Posterior vena cava (tissue), 2 donors: ENCODE measurements around the gene PLCL2. TPM values are rescaled to one million over a fixed set of nuclear protein-coding genes. Genes with fewer than 3 reads are reported as not detected.

Experiments
- DNase-seq: peaks from one replicate; pipeline ENCODE4 v3.0.0-alpha.2; 2020; ENCODE audit warnings: low spot score
- intact Hi-C, 2 donors: fragments of 100-400 bp; cut with DNase I; formaldehyde crosslinking; loops; one replicate each; pipeline versions ENCODE4 v1.14.1 to v1.14.2; 2022 to 2023
- total RNA-seq, 2 donors: library from RNA; stranded (reverse); fragmentation: NEBNext Ultra II Directional; extraction: Animal tissue kit (Norgen Biotek cat#: 25700); gene quantifications; one replicate each; pipeline ENCODE4 v1.2.1, GENCODE V29; 2021
- donor health status: DM: yes; HTN: yes; CAD: no.
- donor health status: DM: yes; HTN: yes; CAD: no.

Gene PLCL2
- total RNA-seq, 2 donors from 2014 or later = 11.9 TPM

DNA sequence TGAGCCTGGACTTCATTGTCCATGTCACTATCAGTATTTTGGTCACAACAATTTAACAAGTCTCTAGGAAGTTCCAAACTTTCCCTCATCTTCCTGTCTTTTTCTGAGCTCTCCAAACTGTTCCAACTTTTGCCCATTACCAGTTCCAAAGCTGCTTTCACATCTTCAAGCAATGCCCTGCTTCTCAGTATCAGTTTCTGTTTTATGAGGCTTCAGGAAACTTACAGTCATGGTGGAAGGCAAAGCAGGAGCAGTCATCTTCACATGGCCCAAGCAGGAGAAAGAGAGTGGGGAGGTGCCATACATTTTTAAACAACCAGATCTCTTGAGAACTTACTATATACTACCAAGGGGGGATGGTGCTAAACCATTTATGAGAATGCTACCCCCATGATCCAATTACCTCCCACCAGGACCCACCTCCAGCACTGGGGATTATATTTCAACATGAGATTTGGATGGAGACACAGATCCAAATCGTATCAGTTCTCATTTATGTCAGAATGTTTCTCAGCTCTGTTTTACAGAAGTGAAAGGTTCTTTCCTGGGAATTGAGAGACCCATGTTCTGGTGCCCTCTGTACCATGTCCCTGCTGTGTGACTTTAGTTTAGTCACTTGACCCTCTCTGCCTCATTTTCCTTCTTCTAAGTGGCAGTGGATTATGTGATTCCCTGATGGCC lies 169.7 kb downstream of the PLCL2 start:
- intact Hi-C loops = no loop called here
- no peak for DNase-seq

DNA sequence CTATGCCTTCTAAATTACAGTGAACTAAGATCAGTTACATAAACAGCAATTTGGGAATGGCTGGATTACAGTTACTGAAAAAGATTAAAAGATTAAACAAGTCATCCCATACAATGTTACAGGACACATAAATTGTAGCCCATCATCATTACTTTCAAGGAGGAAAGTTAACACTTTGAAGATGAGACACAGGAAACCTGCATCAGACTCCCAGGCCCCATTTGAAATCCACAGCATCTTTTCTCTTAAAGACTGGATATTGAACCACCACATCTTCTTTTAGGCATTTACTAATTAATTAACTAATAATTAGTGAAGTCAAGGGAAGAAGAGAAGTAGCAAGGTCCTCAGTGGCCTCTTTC lies 170.2 kb downstream of the PLCL2 start:
- intact Hi-C loops = no loop called here
- DNase-seq = no peak

DNA sequence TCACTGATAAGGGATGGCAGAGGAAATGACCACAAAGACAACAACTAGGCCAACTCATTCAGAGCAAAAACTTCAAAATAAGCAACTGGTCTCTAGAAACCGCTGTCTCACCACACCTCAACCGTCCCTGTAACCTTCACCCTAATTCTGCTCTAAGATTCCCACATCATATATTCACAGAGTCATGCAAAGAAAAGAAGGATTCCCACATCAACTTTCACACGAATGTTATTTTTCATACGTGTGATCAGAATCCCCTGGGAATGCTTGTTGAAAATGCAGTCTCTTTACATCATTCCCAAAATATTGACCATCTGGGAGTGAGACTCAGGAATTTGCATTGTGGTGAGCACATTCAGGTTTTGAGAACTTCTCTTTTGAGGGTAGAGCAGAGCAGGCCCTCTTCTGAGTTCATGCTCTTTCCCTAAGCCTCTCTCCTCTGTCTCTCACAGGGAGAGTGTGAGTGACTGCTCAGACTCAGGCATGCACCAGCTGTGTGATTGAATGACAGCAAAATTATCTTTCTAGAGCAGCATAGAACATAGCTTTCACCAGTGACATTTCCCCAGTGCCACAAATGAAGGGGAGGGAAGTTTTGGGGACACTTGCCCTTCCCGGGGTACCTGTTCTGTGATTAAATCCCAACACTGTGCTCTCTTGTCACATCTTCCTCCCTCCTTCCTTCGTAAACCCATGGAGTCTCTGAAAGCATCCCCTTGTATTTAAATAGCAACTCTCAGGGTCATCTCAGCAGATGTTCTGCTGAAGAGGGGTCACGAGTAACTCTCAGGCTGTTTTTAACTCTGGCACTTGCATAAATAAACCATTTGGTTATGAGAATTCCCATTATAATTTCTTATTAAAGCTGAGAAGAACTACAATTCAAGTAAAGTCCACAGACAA lies 170.9 kb downstream of the PLCL2 start:
- intact Hi-C loops = no loop called here
- no peak for DNase-seq

DNA sequence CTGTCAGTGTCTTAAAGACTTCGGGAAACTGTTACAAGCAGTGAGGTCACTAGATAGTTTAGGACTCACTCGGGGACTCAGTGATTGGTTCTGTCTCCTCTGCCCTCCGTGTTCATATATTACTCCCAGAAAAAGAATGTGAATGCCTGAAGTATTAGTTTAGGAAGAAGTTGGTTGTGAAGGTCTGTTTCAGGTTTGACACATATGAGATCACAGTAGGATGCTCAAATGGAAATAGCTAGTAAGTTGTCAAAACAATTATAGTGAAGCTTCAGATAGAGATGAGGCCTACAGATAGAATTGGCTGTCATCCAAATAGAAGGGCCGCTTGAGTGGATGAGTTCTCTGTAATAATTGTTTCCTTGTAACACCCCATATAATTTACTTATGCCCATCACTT lies 172.6 kb downstream of the PLCL2 start:
- intact Hi-C loops = no loop called here

DNA sequence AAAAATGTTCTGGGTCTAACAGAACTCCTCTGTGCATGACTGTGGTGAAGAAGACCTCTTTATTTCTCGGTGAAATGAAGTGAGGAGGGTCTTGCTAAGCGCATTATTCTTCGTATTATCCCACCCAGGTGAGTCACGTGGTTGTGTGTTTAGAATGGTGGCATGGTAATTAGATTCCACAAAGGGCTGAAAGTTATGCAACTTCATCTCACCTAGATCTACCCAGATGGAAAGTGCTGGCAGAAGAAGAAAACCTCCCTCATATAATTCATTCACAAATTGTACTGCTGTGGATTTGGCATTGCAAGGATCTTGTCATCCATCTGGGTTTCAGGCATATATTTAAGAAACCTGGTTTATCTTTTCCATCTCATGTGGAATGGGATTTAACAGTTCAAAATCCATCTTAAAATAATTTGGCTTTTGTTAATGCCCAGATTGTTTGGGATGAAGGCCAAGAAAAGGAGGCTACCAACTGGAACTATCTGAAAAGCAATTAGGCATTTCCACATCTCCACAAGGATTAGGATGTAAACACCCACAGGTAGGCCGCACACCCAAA lies 175.3 kb downstream of the PLCL2 start:
- DNase-seq = no peak
- intact Hi-C loops = no loop called here

More for the DNA sequence above, 172.6 kb downstream of the PLCL2 start:
- DNase-seq = no peak

DNA sequence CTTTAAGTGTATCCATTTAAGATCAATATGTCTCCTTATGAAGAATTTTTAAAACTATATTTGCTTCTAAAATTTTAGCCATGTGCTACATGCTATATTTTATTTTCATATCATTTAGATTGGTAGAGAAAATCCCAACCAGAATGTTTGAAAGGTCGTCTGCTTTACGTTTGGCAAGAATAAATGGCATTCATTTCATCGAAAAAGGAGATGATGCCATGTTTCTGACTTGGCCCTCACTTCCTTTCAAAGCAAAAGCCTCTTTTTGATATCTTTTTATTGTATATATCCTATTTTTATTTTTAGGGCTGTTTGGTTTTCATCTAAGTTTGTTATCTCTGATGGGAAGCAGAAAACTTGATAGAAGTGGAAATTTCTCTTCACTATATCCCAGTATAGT lies 176.2 kb downstream of the PLCL2 start:
- intact Hi-C loops = no loop called here
- no peak for DNase-seq

DNA sequence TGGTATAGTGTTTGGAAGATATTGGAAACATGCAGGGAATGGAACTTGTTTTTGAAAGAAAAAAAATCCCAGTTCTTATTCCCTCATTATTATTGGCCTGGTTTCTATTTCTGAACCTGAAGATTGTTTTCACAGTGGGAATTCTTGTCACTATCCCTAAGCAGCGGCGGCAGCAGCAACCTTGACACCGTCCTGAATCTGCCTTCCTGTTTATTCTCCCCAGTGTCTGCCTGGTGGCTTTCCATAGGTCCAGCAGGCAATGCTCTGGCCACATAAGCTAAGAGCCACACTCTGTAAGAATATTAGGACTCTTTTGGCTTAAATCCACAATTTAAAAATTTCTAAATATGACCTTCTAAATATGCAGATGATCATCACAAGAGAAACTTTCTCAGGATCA lies 178.0 kb downstream of the PLCL2 start:
- intact Hi-C loops = no loop called here

DNA sequence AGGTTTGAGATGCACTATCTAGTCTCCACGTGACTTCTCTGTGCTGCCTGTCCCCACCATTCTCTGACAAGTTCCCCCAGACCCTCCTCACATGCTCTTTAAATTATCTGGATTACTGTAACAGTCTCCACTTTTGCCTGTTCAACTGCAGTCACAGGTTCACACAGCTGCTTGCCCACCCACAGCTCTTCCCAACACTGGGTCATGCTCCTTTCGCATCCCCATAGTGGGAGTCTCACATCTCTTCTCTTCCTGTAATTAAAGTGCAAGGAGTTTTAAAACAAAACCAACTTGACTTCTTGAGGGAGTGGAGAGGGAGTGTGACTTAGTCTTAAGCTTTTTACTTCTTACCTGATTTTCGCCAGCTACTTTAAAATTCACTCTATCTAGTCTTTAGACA lies 178.8 kb downstream of the PLCL2 start:
- intact Hi-C loops = no loop called here
- no peak for DNase-seq

More for the DNA sequence above, 178.0 kb downstream of the PLCL2 start:
- no peak for DNase-seq

DNA sequence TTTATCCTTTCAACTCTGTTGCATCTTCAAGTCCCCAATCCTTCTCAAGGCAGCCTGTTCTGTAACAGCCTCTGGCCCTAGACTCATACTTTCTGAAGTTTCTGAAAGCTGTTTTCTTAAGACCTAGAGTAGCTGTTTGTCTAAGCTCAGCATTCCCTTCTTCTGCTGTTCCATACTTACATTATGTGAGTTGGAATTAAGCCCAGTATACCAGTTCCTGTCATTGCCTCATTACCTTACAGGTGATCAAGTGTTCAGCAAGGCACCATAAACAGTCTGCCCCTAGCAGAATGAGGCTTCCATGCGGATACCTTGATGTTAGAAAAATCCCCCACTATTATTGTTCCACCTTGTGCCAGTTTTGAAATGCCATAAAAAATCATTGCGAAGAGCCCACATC lies 180.6 kb downstream of the PLCL2 start:
- no peak for DNase-seq
- intact Hi-C loops = no loop called here

DNA sequence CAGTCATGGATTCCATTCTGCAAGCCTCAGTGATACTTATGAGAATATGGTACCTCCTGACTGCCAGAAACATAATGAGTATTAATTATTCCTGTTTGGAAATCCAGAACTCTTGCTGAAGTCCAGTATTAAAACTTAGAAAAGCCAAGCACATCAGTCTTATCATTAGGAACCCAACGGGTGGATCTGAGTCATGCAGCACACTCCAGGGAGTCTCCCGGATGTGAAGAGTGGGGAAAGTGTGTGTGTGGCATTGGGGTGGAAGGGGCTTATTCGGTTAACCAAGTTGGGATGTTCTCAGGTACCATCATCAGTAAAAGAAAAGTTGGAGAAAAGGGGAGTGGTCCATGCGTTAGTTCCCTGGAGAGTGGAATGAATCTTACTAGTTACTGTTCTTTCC lies 181.1 kb downstream of the PLCL2 start:
- intact Hi-C loops = no loop called here
- no peak for DNase-seq

DNA sequence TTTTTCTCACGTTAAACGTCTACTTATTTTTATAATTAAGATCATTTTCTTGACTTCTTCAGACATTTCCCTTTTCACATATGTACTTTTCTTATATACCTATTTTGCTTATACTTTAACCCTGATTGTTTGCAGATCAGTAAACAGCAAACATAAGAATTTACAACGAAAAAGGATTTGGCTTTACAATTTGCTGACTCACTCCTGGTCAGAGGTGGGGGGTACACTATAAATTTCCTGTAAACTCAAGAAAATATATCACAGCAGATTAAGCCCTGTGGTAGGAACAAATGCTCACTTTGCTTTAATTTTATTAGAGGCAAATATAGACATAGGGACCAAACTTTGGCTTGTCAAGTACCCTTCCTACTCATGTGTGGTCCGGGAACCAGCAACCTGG lies 185.0 kb downstream of the PLCL2 start:
- intact Hi-C loops = loop anchor here in 1 of 2 donors (5.0 kb wide), 1 partner anchor 438 kb away; no protein-coding TSS in a partner anchor
- no peak for DNase-seq

DNA sequence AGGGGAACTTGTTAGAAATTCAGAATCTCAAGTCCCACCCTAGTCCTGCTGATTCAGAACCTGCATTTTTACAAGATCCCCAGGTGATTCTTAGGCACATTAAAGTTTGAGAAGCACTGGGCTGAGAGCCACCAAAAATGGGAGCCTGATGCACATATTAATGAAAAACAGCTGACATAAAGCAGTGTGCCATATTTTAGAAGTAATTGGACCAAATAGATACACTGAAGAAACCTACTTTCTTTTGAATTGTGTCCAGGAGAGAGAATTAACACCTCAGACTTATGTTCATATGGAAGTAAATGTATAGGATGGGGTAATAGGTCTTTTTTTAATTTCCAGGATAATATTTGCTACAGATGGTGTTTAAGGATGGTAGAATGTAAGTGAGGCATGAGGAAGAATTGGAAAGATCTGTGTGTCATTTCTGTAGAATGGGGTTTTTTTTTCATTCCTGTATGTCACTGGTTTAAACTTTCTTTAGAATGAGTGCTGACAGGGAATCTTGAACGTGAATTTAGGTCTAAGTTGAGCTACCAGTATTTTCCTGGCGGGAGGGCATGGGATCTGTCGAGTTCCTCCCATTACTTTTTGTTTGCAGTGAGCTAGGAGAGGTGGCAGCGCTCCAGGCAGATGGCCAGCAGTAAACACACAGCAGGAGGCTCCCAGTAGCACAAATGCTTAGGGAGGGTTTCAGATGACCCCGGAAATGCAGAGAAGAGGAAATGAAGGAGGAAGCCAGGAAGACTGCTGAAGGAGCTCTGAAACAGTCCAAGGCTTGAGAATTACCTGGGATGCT lies 185.6 kb downstream of the PLCL2 start:
- intact Hi-C loops = loop anchor here in 1 of 2 donors (5.0 kb wide), 1 partner anchor 437 kb away; no protein-coding TSS in a partner anchor
- DNase-seq = no peak

DNA sequence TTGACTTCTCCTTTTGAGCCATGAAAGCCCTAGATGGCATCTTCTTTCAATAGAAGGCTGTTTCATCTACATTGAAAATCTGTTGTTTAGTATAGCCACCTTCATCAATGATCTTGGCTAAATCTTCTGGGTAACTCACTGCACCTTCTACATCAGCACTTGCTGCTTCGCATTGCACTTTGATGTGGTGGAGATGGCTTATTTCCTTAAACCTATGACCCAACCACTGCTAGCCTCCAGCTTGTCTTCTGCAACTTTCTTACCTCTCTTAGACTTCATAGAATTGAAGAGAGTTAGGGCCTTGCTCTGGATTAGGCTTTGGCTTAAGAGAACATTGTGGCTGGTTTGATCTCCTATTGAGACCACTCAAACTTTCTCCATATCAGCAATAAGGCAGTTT lies 189.8 kb downstream of the PLCL2 start:
- DNase-seq = no peak
- intact Hi-C loops = loop anchor here in 1 of 2 donors (5.0 kb wide), 1 partner anchor 433 kb away; no protein-coding TSS in a partner anchor

DNA sequence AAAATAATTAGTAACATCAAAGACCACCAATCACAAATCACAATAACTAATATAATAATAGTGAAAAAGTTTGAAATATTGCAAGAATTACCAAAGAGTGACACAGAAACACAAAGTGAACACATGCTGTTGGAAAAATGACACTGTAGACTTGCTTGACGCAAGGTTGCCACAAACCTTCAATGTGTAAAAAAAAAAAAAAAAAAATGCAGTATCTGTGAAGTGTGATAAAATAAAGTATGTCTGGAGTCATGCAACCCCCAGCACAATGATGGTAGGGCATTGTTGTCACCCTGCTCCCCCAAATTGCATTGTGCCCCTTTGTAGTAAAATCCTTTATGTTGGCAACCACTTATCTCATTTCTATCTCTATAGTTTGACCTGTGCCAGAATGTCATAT lies 190.6 kb downstream of the PLCL2 start:
- intact Hi-C loops = no loop called here
- no peak for DNase-seq

DNA sequence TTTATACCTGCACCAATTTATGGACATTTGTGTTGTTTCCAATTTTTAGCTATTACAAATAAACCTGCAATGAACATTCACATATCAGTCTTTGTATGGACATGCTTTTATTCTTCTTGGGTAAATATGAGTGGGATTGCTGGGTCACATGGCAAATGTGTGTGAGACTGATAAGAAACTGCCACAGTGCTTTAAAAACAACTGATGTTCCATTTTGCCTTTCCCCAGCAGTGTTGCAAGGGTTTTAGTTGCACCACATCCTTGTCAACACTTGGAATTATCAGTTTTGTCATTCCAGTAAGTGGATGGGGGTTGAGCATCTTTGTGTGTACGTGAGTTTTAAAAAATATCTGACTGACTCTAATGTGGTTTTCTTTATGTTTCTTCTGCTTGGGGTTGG lies 191.2 kb downstream of the PLCL2 start:
- no peak for DNase-seq
- intact Hi-C loops = no loop called here

DNA sequence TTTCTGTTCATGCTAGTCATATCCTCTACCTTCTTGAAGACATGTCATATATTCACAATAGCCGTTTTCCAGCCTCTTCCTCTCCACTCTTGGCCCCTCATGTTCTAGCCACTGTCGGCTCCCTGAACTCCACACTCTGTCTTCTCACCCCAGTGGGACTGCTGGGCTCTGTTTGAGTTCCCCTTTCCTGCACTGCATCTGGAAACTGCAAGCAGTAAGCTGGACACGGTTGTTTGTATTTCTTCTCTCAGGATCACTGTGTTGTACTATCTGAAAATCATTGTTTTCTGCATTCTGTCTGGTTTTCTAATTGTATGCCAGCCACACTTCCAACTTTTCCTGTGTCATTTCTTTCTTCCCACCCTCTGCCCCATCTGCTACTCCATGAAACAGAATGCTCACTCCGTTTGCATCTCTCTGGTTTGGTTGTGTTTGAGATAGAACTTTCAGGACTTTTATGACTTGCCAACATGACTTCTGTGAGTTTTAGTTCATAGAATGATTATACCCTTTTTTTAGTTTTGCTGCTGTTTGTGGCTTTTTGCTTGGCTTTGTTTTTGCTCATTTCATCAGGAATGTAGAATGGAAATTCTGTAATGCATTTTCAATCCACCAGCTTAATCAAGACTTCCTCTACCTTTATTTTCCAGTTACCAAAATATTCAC lies 192.3 kb downstream of the PLCL2 start:
- intact Hi-C loops = no loop called here
- DNase-seq = no peak

DNA sequence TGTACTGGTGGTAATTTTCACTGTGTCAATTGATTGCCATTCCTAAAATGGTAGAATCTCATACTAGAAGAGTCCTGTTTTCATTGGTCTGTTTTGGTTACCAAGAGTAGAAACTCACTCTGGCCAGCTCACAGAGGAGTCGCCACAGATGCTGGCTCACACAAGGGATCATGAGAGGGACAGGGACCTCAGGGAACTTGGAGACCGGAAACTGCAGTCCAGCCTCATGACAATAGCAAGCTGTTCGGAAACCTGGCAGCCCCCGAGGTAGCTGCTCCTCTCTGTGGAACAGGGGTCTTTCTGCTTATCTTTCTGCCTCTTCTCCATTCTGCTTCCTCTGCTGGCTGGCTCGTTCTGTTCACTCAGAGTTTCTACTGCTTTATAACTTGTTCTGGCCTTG lies 192.9 kb downstream of the PLCL2 start:
- intact Hi-C loops = no loop called here
- DNase-seq = no peak

DNA sequence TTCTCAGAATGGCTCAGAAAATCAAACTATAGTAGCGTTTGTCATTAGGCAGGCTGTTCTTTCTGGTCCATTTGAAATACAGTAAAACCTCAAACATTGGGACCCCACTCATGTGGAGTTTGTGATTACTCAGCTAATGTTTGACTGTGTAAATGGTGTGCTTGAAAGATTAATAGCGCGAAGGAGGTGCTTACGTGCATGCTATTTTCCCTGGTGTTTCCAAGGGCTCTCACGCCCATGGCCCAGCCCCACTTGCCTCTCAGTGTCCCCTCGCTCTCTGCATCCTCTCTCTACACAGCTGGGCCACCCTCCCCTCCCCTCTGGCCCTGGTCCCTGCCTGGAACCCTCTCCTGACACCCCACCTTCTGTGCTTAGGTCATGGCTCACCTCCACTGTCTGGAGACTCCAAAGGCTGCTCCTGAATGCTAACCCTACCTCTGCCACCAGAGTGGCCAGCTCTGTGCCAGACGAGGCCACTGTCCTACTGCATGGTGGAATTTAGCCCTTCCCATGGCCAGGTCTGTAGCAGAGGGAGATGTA lies 194.2 kb downstream of the PLCL2 start:
- intact Hi-C loops = no loop called here
- no peak for DNase-seq

DNA sequence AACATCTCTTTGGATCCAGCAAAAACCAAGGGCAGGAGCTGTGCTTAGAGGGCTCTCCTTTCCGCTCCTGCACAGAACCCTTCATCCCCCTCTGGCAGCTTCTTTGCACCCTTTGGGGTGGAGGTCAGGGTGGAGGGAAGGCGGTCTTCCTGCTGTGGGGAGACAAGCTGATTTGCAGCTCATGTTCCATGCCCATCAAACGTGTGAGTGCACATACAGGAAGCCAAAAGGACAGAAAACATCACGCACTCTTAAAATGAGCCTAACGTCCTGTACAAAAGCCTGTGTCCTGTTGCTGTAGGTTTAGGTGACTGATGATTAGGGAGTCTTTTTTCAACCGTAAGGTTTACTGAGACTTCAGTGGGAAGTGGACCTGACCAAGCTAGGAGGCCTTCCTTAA lies 195.2 kb downstream of the PLCL2 start:
- intact Hi-C loops = no loop called here
- DNase-seq = no peak
